Mesenchymal stem cell (in vitro differentiated cells and primary cell): ENCODE measurements around the gene TEAD2.

Experiments
- DNase-seq: peaks from one replicate; pipeline ENCODE4 v3.0.0-alpha.2; 2013
- H2AFZ ChIP-seq: one replicate; pipeline ENCODE4 v1.6.1; 2013; ENCODE audit warnings: low read depth, mild to moderate bottlenecking, control low read depth, inconsistent platforms, low read length, moderate library complexity
- H2AK5ac ChIP-seq: 2 replicates; pipeline ENCODE4 v1.6.1; 2013; ENCODE audit warnings: low read length, moderate library complexity, mild to moderate bottlenecking, inconsistent platforms; ENCODE audit not compliant: severe bottlenecking
- H2BK120ac ChIP-seq: one replicate; pipeline ENCODE4 v1.6.1; 2013; ENCODE audit warnings: low read depth, mild to moderate bottlenecking, inconsistent platforms, low read length, moderate library complexity
- H2BK12ac ChIP-seq, 2 experiments: one replicate each; pipeline ENCODE4 v1.6.1; 2013; ENCODE audit warnings: inconsistent platforms in 2 of 2, low read length in 2 of 2, mild to moderate bottlenecking in 2 of 2, moderate library complexity in 2 of 2, control low read depth in 1 of 2
- H2BK15ac ChIP-seq: one replicate; pipeline ENCODE4 v1.6.1; 2013; ENCODE audit warnings: mild to moderate bottlenecking, low read depth, inconsistent platforms; ENCODE audit not compliant: poor library complexity, severe bottlenecking
- H2BK5ac ChIP-seq: 2 replicates; pipeline ENCODE4 v1.6.1; 2013; ENCODE audit warnings: low read depth, mild to moderate bottlenecking, low read length, control low read depth, inconsistent platforms; ENCODE audit not compliant: poor library complexity, severe bottlenecking
- H3K14ac ChIP-seq, 2 experiments: one replicate each; pipeline ENCODE4 v1.6.1; 2013; ENCODE audit warnings: inconsistent platforms in 2 of 2, low read length in 2 of 2, control low read depth in 1 of 2, mild to moderate bottlenecking in 1 of 2, moderate library complexity in 1 of 2
- H3K18ac ChIP-seq, 2 experiments: one replicate each; pipeline ENCODE4 v1.6.1; 2013; ENCODE audit warnings: inconsistent platforms in 2 of 2, low read length in 2 of 2, control low read depth in 1 of 2, low read depth in 1 of 2, mild to moderate bottlenecking in 1 of 2
- H3K23ac ChIP-seq, 2 experiments: one replicate each; pipeline ENCODE4 v1.6.1; 2013; ENCODE audit warnings: inconsistent platforms in 2 of 2, low read length in 2 of 2, mild to moderate bottlenecking in 2 of 2, moderate library complexity in 2 of 2, control low read depth in 1 of 2
- H3K27ac ChIP-seq: 2 replicates; pipeline ENCODE4 v1.5.1; 2013; ENCODE audit warnings: mild to moderate bottlenecking, moderate library complexity, low read length, control low read depth, inconsistent platforms; ENCODE audit not compliant: poor library complexity, severe bottlenecking
- H3K27me3 ChIP-seq, 2 experiments: 2 replicates each; pipeline versions ENCODE4 v1.6.1 to v1.7.0; 2013; ENCODE audit warnings: low read length in 2 of 2, mild to moderate bottlenecking in 2 of 2, moderate library complexity in 2 of 2, control low read depth in 1 of 2, inconsistent platforms in 1 of 2; ENCODE audit not compliant: control insufficient read depth in 1 of 2, insufficient read depth in 1 of 2
- H3K36me3 ChIP-seq, 2 experiments: 2 replicates each; pipeline versions ENCODE4 v1.6.1 to v1.7.0; 2013; ENCODE audit warnings: low read length in 2 of 2, control low read depth in 1 of 2, inconsistent platforms in 1 of 2, low read depth in 1 of 2, mild to moderate bottlenecking in 1 of 2; ENCODE audit not compliant: insufficient read depth in 2 of 2, control insufficient read depth in 1 of 2
- H3K4ac ChIP-seq, 2 experiments: one replicate each; pipeline ENCODE4 v1.6.1; 2013; ENCODE audit warnings: inconsistent platforms in 2 of 2, low read length in 2 of 2, mild to moderate bottlenecking in 2 of 2, moderate library complexity in 2 of 2, control low read depth in 1 of 2, low read depth in 1 of 2
- H3K4me1 ChIP-seq: 2 replicates; pipeline ENCODE4 v1.6.1; 2013; ENCODE audit warnings: low read depth, low read length, control low read depth; ENCODE audit not compliant: control insufficient read depth, insufficient read depth
- H3K4me2 ChIP-seq: 2 replicates; pipeline ENCODE4 v1.6.1; 2013; ENCODE audit warnings: low read length, mild to moderate bottlenecking, inconsistent platforms; ENCODE audit not compliant: poor library complexity, severe bottlenecking
- H3K4me3 ChIP-seq, 2 experiments: 2 replicates each; pipeline versions ENCODE4 v1.5.1 to v1.7.0; 2013; ENCODE audit warnings: low read length in 2 of 2, mild to moderate bottlenecking in 2 of 2, control low read depth in 1 of 2, low read depth in 1 of 2; ENCODE audit not compliant: insufficient read depth in 1 of 2
- H3K79me1 ChIP-seq: replicated peaks from 2 replicates; pipeline ENCODE4 v1.6.1; 2013; ENCODE audit warnings: mild to moderate bottlenecking, control low read depth, low read length, inconsistent platforms; ENCODE audit not compliant: poor library complexity, severe bottlenecking
- H3K9ac ChIP-seq: 2 replicates; pipeline ENCODE4 v1.7.0; 2013; ENCODE audit warnings: mild to moderate bottlenecking, low read length, moderate library complexity
- H3K9me3 ChIP-seq: 2 replicates; pipeline ENCODE4 v1.7.0; 2013; ENCODE audit warnings: mild to moderate bottlenecking, low read length; ENCODE audit not compliant: control insufficient read depth
- H4K8ac ChIP-seq: one replicate; pipeline ENCODE4 v1.6.1; 2013; ENCODE audit warnings: inconsistent platforms, mild to moderate bottlenecking, low read length, moderate library complexity
- H4K91ac ChIP-seq: one replicate; pipeline ENCODE4 v1.6.1; 2013; ENCODE audit warnings: mild to moderate bottlenecking, low read length, inconsistent platforms
- WGBS: methylation state at CpG from one replicate; pipeline ENCODE4 v1.1.7; 2013; ENCODE audit warnings: mixed read lengths; 5-methylcytosine and 5-hydroxymethylcytosine counted together

The TEAD2 gene

DNA sequence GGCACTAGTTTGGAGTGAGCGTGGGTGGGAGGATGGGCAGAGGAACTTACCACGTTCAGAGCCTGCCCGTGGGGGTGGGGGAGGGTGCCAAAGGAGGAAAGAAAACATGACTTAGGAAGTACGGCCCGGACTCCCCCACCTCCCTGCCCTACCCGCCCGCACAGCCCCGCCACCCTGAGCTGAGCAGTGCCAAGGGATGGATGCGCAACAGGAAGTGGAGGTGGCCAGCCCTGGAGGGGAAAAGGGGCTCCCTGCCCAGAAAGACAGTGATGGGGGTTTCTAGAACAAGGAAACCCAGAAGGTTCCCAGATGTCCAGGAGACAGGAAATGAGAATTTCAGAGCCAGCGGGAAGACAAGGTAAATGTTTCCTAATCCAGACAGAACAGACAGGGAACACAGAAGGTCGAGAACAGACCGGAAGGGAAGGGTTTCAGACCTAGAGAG is 6.3 kb downstream of the TEAD2 start:
- Histone ChIP-seq H3K27me3 (no peaks in the 10 kb centered on the region), H2AK5ac (no peak overlapping the region), H3K4me1 (peaks cover 24% of the 10 kb centered on the region), H2BK12ac (no peak overlapping the region), H3K9me3 (no peaks in the 10 kb centered on the region), H4K8ac (no peak overlapping the region), H3K79me1 (peaks cover 47% of the 10 kb centered on the region), H3K4ac (no peak overlapping the region), H3K9ac (no peak overlapping the region), H2BK15ac (no peak overlapping the region), H3K4me2 (no peak overlapping the region), H3K27ac (no peak overlapping the region), H3K4me3 (no peak overlapping the region), H3K18ac (no peak overlapping the region), H3K23ac (no peak overlapping the region), H3K36me3 (peaks cover 39 to 86% of the 10 kb centered on the region in 2 experiments), H3K14ac (no peak overlapping the region), H2AFZ (no peak overlapping the region), H2BK120ac (no peak overlapping the region), H4K91ac (no peak overlapping the region), H2BK5ac (no peak overlapping the region)
- WGBS, result 93% methylated on average over 7 of the region's 12 CpGs
- DNase-seq, result no peak

DNA sequence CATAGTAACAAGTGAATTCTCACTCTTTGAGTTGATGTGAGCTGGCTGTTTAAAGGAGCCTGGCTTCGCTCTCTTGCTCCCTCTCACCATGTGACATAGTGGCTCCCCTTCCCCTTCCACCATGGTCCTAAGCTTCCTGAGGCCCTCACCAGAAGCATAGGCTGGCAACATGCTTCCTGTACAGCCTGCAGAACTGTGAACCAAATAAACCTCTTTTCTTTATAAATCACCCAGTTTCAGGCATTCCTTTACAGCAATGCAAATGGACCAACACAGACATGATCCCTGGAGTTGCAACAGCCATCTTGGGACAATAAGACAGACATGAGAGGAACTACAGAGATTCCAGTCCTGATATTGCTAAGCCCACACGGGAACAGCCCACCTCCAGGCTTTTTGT is 12.6 kb downstream of the TEAD2 start:
- Histone ChIP-seq H3K18ac (no peak overlapping the region), H2AK5ac (no peak overlapping the region), H4K91ac (no peak overlapping the region), H3K27ac (no peak overlapping the region), H3K79me1 (peaks cover 57% of the 10 kb centered on the region), H3K4me2 (no peak overlapping the region), H2BK120ac (no peak overlapping the region), H2BK15ac (no peak overlapping the region), H2BK12ac (no peak overlapping the region), H3K14ac (no peak overlapping the region), H3K9ac (no peak overlapping the region), H3K27me3 (no peaks in the 10 kb centered on the region), H3K4me3 (no peak overlapping the region), H3K4ac (no peak overlapping the region), H2AFZ (no peak overlapping the region), H3K4me1 (no peaks in the 10 kb centered on the region), H4K8ac (no peak overlapping the region), H2BK5ac (no peak overlapping the region), H3K36me3 (peaks cover 49 to 93% of the 10 kb centered on the region in 2 experiments), H3K23ac (no peak overlapping the region), H3K9me3 (no peaks in the 10 kb centered on the region)
- no peak for DNase-seq
- 97% methylated on average over 1 of the region's 2 CpGs for WGBS

DNA sequence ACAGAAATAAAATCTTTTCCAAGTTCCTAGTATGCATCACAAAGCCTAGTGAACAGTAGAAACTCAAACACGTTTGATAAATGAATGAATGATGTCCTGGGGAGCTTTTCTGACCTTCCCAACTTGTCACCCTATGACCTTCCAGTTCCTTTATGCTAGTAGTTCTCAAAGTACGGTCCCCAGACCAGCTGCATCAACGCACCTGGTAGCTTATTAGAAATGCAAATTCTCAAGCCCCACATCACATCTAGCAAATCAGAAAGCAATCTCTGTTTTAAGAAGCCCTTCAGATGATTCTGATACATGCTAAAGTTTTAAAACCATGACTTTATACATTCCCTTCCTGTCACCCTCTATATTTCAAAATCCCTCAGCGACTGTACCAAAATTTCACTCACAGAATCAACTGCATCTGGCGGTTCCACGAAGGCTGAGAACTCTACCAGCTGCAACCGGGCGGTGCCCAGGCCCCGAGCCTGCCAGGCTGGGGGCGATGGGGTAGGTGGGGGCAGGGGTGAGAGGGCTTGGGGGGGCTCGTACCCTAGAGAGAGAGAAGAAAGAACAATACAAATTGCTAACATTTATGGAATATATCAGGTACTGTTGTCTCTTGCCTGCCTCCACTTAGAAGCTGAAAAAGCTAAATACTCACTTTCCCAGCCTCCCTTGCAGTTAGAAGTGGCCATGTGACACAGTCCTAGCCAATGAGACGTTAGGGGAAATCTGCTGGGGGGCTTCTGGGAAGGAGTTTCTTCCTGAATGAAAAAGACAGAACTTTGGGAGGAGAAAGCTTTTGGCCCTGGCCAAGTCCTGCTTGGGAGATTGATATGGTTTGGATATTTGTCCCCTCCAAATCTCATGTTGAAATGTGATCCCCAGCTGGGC is 13.7 kb downstream of the TEAD2 start:
- Histone ChIP-seq H4K8ac (no peak overlapping the region), H2AFZ (no peak overlapping the region)

DNA sequence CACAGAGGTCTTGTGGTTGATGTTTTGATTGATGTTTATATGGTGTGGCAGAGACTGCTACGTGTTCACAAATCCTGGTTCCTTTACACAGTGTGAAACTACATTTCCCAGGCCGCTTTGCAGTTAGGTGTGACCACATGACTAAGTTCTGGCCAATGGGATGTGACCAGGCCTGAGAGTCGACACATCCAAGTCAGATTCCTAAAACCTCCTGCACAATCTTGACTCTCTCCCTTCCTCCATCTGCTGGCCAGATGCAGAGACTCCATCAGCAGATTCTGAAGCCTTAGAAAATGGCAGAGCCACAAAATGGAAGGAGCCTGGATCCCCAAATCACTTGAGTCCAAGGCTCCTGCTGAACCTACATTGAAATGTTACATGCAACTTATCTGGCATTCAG is 14.4 kb downstream of the TEAD2 start:
- no peak overlapping the region for H3K14ac ChIP-seq
- H3K9ac ChIP-seq, result no peak overlapping the region
- no peak overlapping the region for H2BK12ac ChIP-seq
- no peak overlapping the region for H2AK5ac ChIP-seq
- H3K4me2 ChIP-seq, result no peak overlapping the region
- H4K8ac ChIP-seq, result no peak overlapping the region
- H3K4ac ChIP-seq, result no peak overlapping the region
- H3K27me3 ChIP-seq, result no peaks in the 10 kb centered on the region
- H4K91ac ChIP-seq, result no peak overlapping the region
- no peak overlapping the region for H2BK5ac ChIP-seq
- no peak overlapping the region for H2AFZ ChIP-seq
- no peak overlapping the region for H3K18ac ChIP-seq
- H3K9me3 ChIP-seq, result no peaks in the 10 kb centered on the region
- H2BK120ac ChIP-seq, result no peak overlapping the region
- peaks cover 48 to 92% of the 10 kb centered on the region in 2 experiments for H3K36me3 ChIP-seq
- 86% methylated on average over 3 of the region's 3 CpGs for WGBS
- peaks cover 56% of the 10 kb centered on the region for H3K79me1 ChIP-seq
- no peak overlapping the region for H2BK15ac ChIP-seq
- DNase-seq, result peak; percentile 65
- no peaks in the 10 kb centered on the region for H3K4me1 ChIP-seq
- H3K23ac ChIP-seq, result no peak overlapping the region
- H3K27ac ChIP-seq, result no peak overlapping the region
- no peak overlapping the region for H3K4me3 ChIP-seq

More for the DNA sequence above, 13.7 kb downstream of the TEAD2 start:
- Histone ChIP-seq H3K4me1 (no peaks in the 10 kb centered on the region), H3K79me1 (peaks cover 56% of the 10 kb centered on the region), H3K4ac (no peak overlapping the region), H3K18ac (no peak overlapping the region), H3K9ac (no peak overlapping the region), H3K4me3 (no peak overlapping the region), H2BK5ac (no peak overlapping the region), H3K14ac (no peak overlapping the region), H2BK12ac (no peak overlapping the region), H3K27me3 (no peaks in the 10 kb centered on the region), H2AK5ac (no peak overlapping the region), H3K9me3 (no peaks in the 10 kb centered on the region), H3K4me2 (no peak overlapping the region), H3K27ac (no peak overlapping the region), H3K23ac (no peak overlapping the region), H2BK120ac (no peak overlapping the region), H3K36me3 (peaks cover 48 to 92% of the 10 kb centered on the region in 2 experiments), H4K91ac (no peak overlapping the region), H2BK15ac (no peak overlapping the region)
- DNase-seq, result no peak
- 98% methylated on average over 9 of the region's 12 CpGs for WGBS
